Peyer's patch (tissue), 4 donors: ENCODE measurements around the gene TEX55. TPM values are rescaled to one million over a fixed set of nuclear protein-coding genes. Genes with fewer than 3 reads are reported as not detected.
"Not testable (repeated sequence)": the region's sequence is repeated elsewhere in the genome, so short reads cannot be mapped to it uniquely, and the experiment has no call there.

Experiments
- DNase-seq, 3 donors: peaks; one replicate each; pipeline ENCODE4 v3.0.0-alpha.2; 2017 to 2019
- H3K27ac ChIP-seq, 4 donors: fragments of 200-600 bp; sonication (generic); one replicate each; pipeline ENCODE4 v1.5.1; 2016 to 2019
- H3K27me3 ChIP-seq, 2 donors: fragments of 200-600 bp; sonication (generic); one replicate each; pipeline ENCODE4 v1.5.1; 2019
- H3K36me3 ChIP-seq, 3 donors: fragments of 200-600 bp; sonication (generic); one replicate each; pipeline ENCODE4 v1.5.1; 2016 to 2019
- H3K4me1 ChIP-seq, 4 donors: fragments of 200-600 bp; sonication (generic); one replicate each; pipeline ENCODE4 v1.5.1; 2016 to 2019
- H3K4me3 ChIP-seq, 4 donors: fragments of 200-600 bp; sonication (generic); 1 replicate in 3 of 4; 2 replicates in 1 of 4; pipeline ENCODE4 v1.5.1; 2016 to 2019; ENCODE audit warnings: mild to moderate bottlenecking in 1 of 4
- H3K9me3 ChIP-seq, 4 donors: fragments of 200-600 bp; sonication (generic); one replicate each; pipeline ENCODE4 v1.5.1; 2016 to 2019; ENCODE audit warnings: mild to moderate bottlenecking in 1 of 4
- POLR2A ChIP-seq, 2 donors: fragments of 450-650 bp; IDR thresholded peaks; one replicate each; pipeline ENCODE4 v1.5.1; 2017; ENCODE audit warnings: antibody characterized with exemption in 2 of 2, mild to moderate bottlenecking in 2 of 2, moderate library complexity in 2 of 2
- total RNA-seq, 4 donors: library from RNA; depleted of rRNA; stranded (reverse); fragments of >200 nt; gene quantifications; one replicate each; pipeline ENCODE4 v1.1.0, GENCODE V29; 2016
- TF ChIP-seq, protein P1 (sequence below), 6 experiments: fragments of 450-650 bp in 4 of 6; fragments of 200-600 bp in 2 of 6; sonication (generic) in 1 of 6; IDR thresholded peaks; one replicate each; pipeline ENCODE4 v1.5.1; 2017 to 2019; ENCODE audit warnings: antibody characterized with exemption in 6 of 6, mild to moderate bottlenecking in 3 of 6, moderate library complexity in 1 of 6

The TEX55 gene
- total RNA-seq, 4 donors from 2014 or later, result not detected

DNA sequence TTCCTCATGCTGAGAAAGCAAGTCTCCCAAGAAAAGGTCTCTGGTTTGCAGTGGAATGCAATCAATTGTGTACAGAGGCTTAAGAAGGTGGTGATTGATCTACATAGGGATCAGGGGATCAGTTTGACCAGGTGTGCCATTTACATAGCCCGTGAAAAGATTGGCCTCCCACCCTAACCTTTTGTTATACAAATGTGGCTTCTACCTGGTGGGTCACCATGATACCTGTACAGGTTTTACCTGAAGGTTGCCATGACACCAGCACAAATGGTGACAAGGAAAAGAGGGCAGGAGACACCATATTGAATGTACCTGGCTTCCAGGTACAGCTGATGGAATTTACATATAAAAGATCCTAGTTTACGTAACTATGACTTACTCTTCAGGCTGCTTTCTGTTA lies 25.5 kb upstream of the TEX55 start:
- DNase-seq, result no peak
- TF ChIP-seq POLR2A (IDR thresholded peaks at IDR 0.05), result no peak
- TF ChIP-seq, protein P1, sequence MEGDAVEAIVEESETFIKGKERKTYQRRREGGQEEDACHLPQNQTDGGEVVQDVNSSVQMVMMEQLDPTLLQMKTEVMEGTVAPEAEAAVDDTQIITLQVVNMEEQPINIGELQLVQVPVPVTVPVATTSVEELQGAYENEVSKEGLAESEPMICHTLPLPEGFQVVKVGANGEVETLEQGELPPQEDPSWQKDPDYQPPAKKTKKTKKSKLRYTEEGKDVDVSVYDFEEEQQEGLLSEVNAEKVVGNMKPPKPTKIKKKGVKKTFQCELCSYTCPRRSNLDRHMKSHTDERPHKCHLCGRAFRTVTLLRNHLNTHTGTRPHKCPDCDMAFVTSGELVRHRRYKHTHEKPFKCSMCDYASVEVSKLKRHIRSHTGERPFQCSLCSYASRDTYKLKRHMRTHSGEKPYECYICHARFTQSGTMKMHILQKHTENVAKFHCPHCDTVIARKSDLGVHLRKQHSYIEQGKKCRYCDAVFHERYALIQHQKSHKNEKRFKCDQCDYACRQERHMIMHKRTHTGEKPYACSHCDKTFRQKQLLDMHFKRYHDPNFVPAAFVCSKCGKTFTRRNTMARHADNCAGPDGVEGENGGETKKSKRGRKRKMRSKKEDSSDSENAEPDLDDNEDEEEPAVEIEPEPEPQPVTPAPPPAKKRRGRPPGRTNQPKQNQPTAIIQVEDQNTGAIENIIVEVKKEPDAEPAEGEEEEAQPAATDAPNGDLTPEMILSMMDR (IDR thresholded peaks at IDR 0.05), result no peak
- H3K27ac ChIP-seq, result no peak overlapping the region
- no peaks in the 10 kb centered on the region for H3K27me3 ChIP-seq
- no peaks in the 10 kb centered on the region for H3K4me1 ChIP-seq
- H3K36me3 ChIP-seq, result no peaks in the 10 kb centered on the region
- no peak overlapping the region for H3K4me3 ChIP-seq
- no peaks in the 10 kb centered on the region for H3K9me3 ChIP-seq

DNA sequence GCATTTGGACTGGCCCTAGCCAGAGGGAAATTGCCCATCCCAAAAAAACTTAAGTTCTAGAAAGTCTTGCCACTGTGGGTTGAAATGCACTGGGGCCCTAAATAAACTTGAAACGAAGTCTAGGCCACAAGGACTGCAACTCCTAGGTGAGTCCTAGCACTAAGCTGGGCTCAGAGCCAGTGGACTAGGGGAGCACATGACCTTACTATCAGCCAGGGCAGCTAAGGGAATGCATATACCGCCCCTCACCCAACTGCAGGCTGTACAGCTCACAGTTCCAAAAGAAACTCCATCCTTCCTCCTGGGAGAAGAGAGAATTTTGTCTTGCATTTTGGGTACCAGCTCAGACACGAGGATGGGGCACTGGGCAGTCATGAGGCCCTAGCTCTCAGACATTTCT lies 23.6 kb upstream of the TEX55 start:
- Histone ChIP-seq H3K4me3 (no peak overlapping the region), H3K27me3 (no peaks in the 10 kb centered on the region), H3K4me1 (no peaks in the 10 kb centered on the region), H3K36me3 (no peaks in the 10 kb centered on the region), H3K9me3 (no peaks in the 10 kb centered on the region), H3K27ac (no peak overlapping the region)
- TF ChIP-seq POLR2A (IDR thresholded peaks at IDR 0.05), result no peak
- TF ChIP-seq, protein P1 (IDR thresholded peaks at IDR 0.05), result no peak
- no peak for DNase-seq

DNA sequence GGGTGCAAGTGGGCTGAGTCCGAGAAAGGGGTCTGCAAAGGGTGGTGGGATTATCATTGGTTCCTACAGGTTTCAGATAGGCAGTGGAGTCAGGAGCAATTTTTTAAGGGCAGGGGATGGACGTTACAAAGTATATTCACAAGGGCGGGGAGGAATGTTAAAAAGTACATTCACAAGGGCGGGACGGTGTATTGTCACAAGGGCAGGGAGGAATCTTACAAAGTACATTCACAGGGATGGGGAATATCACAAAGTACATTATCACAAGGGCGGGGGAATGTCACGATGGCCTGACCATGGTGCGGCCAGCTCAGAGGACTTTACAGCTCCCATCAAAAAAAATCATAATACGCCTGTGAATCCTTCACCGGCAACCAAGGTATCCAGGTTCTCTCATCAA lies 20.6 kb upstream of the TEX55 start:
- no peaks in the 10 kb centered on the region for H3K27me3 ChIP-seq
- H3K4me3 ChIP-seq, result no peak overlapping the region
- no peak overlapping the region for H3K27ac ChIP-seq
- no peaks in the 10 kb centered on the region for H3K4me1 ChIP-seq
- DNase-seq, result no peak
- H3K9me3 ChIP-seq, result no peaks in the 10 kb centered on the region
- H3K36me3 ChIP-seq, result no peaks in the 10 kb centered on the region
- TF ChIP-seq POLR2A (IDR thresholded peaks at IDR 0.05), result no peak
- TF ChIP-seq, protein P1 (IDR thresholded peaks at IDR 0.05), result no peak

DNA sequence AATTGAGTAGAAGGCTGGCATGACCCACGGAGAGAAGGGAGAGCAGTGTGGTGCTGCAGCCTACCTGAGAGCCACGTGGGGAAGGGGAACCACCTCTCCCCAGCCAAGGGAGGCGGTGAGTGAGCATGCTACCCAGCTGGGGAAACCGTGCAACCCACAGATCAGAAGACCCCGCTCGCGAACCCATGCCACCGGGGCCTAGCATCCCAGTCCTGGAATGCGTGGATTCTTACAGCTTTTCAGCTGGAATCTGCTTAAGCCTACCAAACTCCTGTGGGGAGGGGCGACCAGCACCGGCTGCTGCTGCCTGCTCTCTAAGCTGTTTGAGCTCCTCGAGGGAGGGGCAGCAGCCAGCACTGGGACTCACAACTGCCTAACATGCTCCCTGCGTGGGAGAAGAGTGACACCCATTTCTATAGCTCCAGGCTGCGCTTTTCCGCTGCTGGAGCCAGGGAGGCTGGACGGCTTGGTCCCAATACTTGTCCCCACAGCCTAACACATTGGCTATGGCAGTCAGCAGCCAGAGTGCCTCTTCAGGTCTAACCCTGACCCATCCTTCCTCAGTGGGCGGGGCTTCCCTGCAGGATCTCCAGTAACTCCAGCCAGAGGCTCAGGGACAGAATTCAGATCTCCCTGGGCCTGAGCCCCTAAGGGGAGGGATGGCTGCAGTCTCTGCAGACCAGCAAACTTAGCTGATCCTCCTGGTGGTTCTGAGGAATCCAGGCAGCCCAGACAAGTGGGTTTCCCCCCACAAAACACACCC lies 20.0 kb upstream of the TEX55 start:
- Histone ChIP-seq H3K27me3 (no peaks in the 10 kb centered on the region), H3K4me1 (no peaks in the 10 kb centered on the region), H3K27ac (no peak overlapping the region), H3K4me3 (no peak overlapping the region), H3K36me3 (no peaks in the 10 kb centered on the region), H3K9me3 (no peaks in the 10 kb centered on the region)
- TF ChIP-seq POLR2A (IDR thresholded peaks at IDR 0.05), result no peak
- TF ChIP-seq, protein P1 (IDR thresholded peaks at IDR 0.05), result no peak
- no peak for DNase-seq

DNA sequence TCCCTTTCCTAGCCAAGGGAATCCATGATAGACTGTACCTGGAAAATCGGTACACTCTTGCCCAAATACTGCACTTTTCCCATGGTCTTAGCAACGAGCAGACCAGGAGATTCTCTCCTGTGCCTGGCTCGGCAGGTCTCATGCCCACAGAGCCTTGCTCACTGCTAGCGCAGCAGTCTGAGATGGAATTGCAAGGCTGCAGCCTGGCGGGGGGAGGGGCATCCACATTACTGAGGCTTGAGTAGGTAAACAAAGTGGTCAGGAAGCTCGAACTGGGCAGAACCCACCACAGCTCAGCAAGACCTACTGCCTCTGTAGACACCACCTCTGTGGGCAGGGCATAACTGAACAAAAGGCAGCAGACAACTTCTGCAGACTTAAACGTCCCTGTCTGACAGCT lies 15.7 kb upstream of the TEX55 start:
- not testable (repeated sequence) for DNase-seq, H3K36me3 ChIP-seq, H3K27me3 ChIP-seq, H3K4me3 ChIP-seq, H3K27ac ChIP-seq, H3K9me3 ChIP-seq, H3K4me1 ChIP-seq

DNA sequence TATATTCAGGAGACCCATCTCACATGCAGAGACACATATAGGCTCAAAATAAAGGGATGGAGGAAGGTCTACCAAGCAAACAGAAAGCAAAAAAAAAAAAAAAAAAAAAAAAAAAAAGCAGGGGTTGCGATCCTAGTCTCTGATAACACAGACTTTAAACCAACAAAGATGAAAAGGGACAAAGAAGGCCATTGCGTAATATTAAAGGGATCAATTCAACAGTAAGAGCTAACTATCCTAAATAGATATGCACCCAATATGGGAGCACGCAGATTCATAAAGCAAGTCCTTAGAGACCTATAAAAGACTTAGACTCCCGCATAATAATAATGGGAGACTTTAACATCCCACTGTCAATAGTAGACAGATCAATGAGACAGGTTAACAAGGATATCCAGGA lies 13.7 kb upstream of the TEX55 start:
- DNase-seq, H3K4me3 ChIP-seq, H3K27me3 ChIP-seq, H3K36me3 ChIP-seq, H3K4me1 ChIP-seq, H3K27ac ChIP-seq, H3K9me3 ChIP-seq: not testable (repeated sequence)

DNA sequence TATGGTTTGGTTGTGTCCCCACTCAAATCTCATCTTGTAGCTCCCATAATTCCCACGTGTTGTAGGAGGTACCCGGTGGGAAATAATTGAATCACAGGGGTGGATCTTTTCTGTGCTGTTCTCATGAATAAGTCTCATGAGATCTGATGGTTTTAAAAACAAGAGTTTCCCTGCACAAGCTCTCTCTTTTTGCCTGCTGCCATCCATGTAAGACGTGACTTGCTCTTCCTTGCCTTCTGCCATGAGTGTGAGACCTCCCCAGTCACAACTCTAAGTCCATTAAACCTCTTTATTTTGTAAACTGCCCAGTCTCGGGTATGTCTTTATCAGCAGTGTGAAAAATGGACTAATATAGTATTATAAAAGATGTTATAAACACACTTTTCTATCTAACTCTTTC lies 6.6 kb upstream of the TEX55 start:
- H3K27me3 ChIP-seq, H3K27ac ChIP-seq, H3K4me3 ChIP-seq, DNase-seq, H3K9me3 ChIP-seq, H3K4me1 ChIP-seq, H3K36me3 ChIP-seq: not testable (repeated sequence)
